CD4-positive, alpha-beta memory T cell (primary cell): ENCODE results near the gene TSC22D1. TPM values are rescaled to one million over a fixed set of nuclear protein-coding genes. Genes with fewer than 3 reads are reported as not detected.

Experiments used
- CTCF ChIA-PET: fragments of 350-600 bp; sonication (Branson Sonifier 250); formaldehyde crosslinking; loops from one replicate; lab custom pipeline; 2021; ENCODE audit warnings: inconsistent platforms; ENCODE audit not compliant: partially characterized antibody; lab: Charles Lee
- POLR2A ChIA-PET: fragments of 350-600 bp; sonication (Branson Sonifier 250); formaldehyde crosslinking; loops from one replicate; lab custom pipeline; 2021; ENCODE audit not compliant: partially characterized antibody; lab: Charles Lee
- DNase-seq, 5 donors: peaks; one replicate each; pipeline versions ENCODE4 v3.0.0 to v3.0.0-alpha.2; 2020 to 2022; ENCODE audit warnings: mixed read lengths in 1 of 5
- H3K27ac ChIP-seq: one replicate; pipeline ENCODE4 v1.7.0; 2013; ENCODE audit warnings: low read depth, low read length
- H3K27me3 ChIP-seq: 2 replicates; pipeline ENCODE4 v1.7.0; 2013; ENCODE audit warnings: mild to moderate bottlenecking, low read length, moderate library complexity; ENCODE audit not compliant: insufficient read depth
- H3K36me3 ChIP-seq: 2 replicates; pipeline ENCODE4 v1.7.0; 2013; ENCODE audit warnings: mild to moderate bottlenecking, low read length, moderate library complexity; ENCODE audit not compliant: insufficient read depth
- H3K4me1 ChIP-seq: 2 replicates; pipeline ENCODE4 v1.7.0; 2013; ENCODE audit warnings: mild to moderate bottlenecking, low read length, moderate library complexity; ENCODE audit not compliant: insufficient read depth
- H3K4me3 ChIP-seq, 2 donors: one replicate each; pipeline ENCODE4 v1.7.0; 2013; ENCODE audit warnings: low read length in 2 of 2, mild to moderate bottlenecking in 1 of 2
- H3K9me3 ChIP-seq, 2 donors: one replicate each; pipeline ENCODE4 v1.7.0; 2013; ENCODE audit warnings: low read length in 2 of 2, control low read depth in 1 of 2; ENCODE audit not compliant: control insufficient read depth in 1 of 2
- H3K27ac Mint-ChIP-seq, 7 donors: one replicate each; pipeline ENCODE4 v1.8.0; 2020 to 2021; ENCODE audit warnings: mixed read lengths in 7 of 7, mild to moderate bottlenecking in 6 of 7, inconsistent platforms in 3 of 7, moderate library complexity in 3 of 7
- H3K27me3 Mint-ChIP-seq, 2 donors: one replicate each; pipeline ENCODE4 v1.8.0; 2020 to 2021; ENCODE audit warnings: mixed read lengths in 2 of 2
- H3K36me3 Mint-ChIP-seq, 2 donors: one replicate each; pipeline ENCODE4 v1.8.0; 2020 to 2021; ENCODE audit warnings: mixed read lengths in 2 of 2, inconsistent platforms in 1 of 2, mild to moderate bottlenecking in 1 of 2
- H3K4me1 Mint-ChIP-seq, 4 donors: one replicate each; pipeline ENCODE4 v1.8.0; 2020 to 2021; ENCODE audit warnings: mixed read lengths in 4 of 4, mild to moderate bottlenecking in 1 of 4
- H3K4me3 Mint-ChIP-seq, 8 donors: one replicate each; pipeline ENCODE4 v1.8.0; 2020 to 2021; ENCODE audit warnings: mixed read lengths in 8 of 8, mild to moderate bottlenecking in 7 of 8, moderate library complexity in 6 of 8, inconsistent platforms in 3 of 8
- H3K9me3 Mint-ChIP-seq, 8 donors: one replicate each; pipeline ENCODE4 v1.8.0; 2020 to 2021; ENCODE audit warnings: mixed read lengths in 8 of 8, mild to moderate bottlenecking in 5 of 8, inconsistent platforms in 3 of 8, moderate library complexity in 1 of 8
- intact Hi-C: fragments of 100-400 bp; cut with micrococcal nuclease; formaldehyde crosslinking; loops from one replicate; pipeline ENCODE4 v1.15.1; 2023
- polyA plus RNA-seq, 2 donors: library from polyadenylated mRNA; unstranded; fragments of 300-500 nt; fragmentation: Illumina TruSeq; gene quantifications; one replicate each; pipeline ENCODE4 v1.2.3, GENCODE V29; 2021
- total RNA-seq, 2 experiments: library from RNA; stranded (reverse); gene quantifications; one replicate each; pipeline ENCODE4 v1.2.3, GENCODE V29; 2021

Gene TSC22D1
- total and polyA plus RNA-seq, 4 experiments from 2014 or later: 2.6 to 38.1 (median 22.8) TPM

GRCh38 chr13:44451126-44451525, 125.0 kb downstream of the TSC22D1 start:
- Mint-ChIP-seq H3K36me3 (peaks cover 2 to 13% of the 10 kb centered on the region in 2 donors), H3K27ac (no peak overlapping the region), H3K4me1 (peaks cover 0 to 9% (median 4%) of the 10 kb centered on the region in 4 donors), H3K4me3 (no peak overlapping the region), H3K27me3 (no peaks in the 10 kb centered on the region), H3K9me3 (no peaks in the 10 kb centered on the region)
- intact Hi-C loops: no loop called here
- DNase-seq: no peak
- H3K4me3 ChIP-seq: no peak overlapping the region
- no peaks in the 10 kb centered on the region for H3K9me3 ChIP-seq
- no peak overlapping the region for H3K27ac ChIP-seq
- H3K27me3 ChIP-seq: no peaks in the 10 kb centered on the region
- no peaks in the 10 kb centered on the region for H3K4me1 ChIP-seq
- POLR2A ChIA-PET: no interaction called here
- CTCF ChIA-PET: interaction anchor here (1.1 kb wide), 1 partner anchor 543 kb away, joined by 3 read pairs; no protein-coding TSS in a partner anchor
- no peaks in the 10 kb centered on the region for H3K36me3 ChIP-seq

- ChIA-PET POLR2A (no interaction called here), CTCF (no interaction called here)
- Mint-ChIP-seq H3K36me3 (peaks cover 0 to 6% of the 10 kb centered on the region in 2 donors), H3K9me3 (no peaks in the 10 kb centered on the region), H3K4me1 (peaks cover 0 to 8% (median 2%) of the 10 kb centered on the region in 4 donors), H3K27ac (peak overlapping the region in 2 of 7 donors; percentile 53 to 73), H3K27me3 (no peaks in the 10 kb centered on the region), H3K4me3 (no peak overlapping the region)
- Histone ChIP-seq H3K27me3 (no peaks in the 10 kb centered on the region), H3K4me1 (no peaks in the 10 kb centered on the region), H3K4me3 (no peak overlapping the region), H3K27ac (no peak overlapping the region), H3K9me3 (no peaks in the 10 kb centered on the region), H3K36me3 (no peaks in the 10 kb centered on the region)
- no peak for DNase-seq
- intact Hi-C loops: no loop called here
These were observed 125.9 kb downstream of the TSC22D1 start for GRCh38 chr13:44449999-44450821.

- Mint-ChIP-seq H3K27ac (no peak overlapping the region), H3K27me3 (no peaks in the 10 kb centered on the region), H3K9me3 (no peaks in the 10 kb centered on the region), H3K4me1 (peaks cover 0 to 10% (median 0%) of the 10 kb centered on the region in 4 donors), H3K4me3 (no peak overlapping the region), H3K36me3 (peaks cover 0 to 6% of the 10 kb centered on the region in 2 donors)
- Histone ChIP-seq H3K27me3 (no peaks in the 10 kb centered on the region), H3K4me3 (no peak overlapping the region), H3K27ac (no peak overlapping the region), H3K9me3 (no peaks in the 10 kb centered on the region), H3K4me1 (no peaks in the 10 kb centered on the region), H3K36me3 (no peaks in the 10 kb centered on the region)
- ChIA-PET POLR2A (no interaction called here), CTCF (interaction anchor here (1.0 to 1.6 kb wide), 3 partner anchors 10 to 541 kb away, joined by 3 to 5 read pairs (median 4); no protein-coding TSS in a partner anchor)
- DNase-seq: no peak
- intact Hi-C loops: no loop called here
These were observed 127.3 kb downstream of the TSC22D1 start for GRCh38 chr13:44448875-44449274.

GRCh38 chr13:44448373-44448772, 127.8 kb downstream of the TSC22D1 start:
- ChIA-PET POLR2A (no interaction called here), CTCF (interaction anchor here (1.0 to 1.6 kb wide), 3 partner anchors 10 to 540 kb away, joined by 4 to 5 read pairs (median 4); no protein-coding TSS in a partner anchor)
- no peaks in the 10 kb centered on the region for H3K9me3 Mint-ChIP-seq
- H3K27ac Mint-ChIP-seq: no peak overlapping the region
- H3K4me3 ChIP-seq: no peak overlapping the region
- H3K27me3 ChIP-seq: no peaks in the 10 kb centered on the region
- no peak for DNase-seq
- H3K27me3 Mint-ChIP-seq: no peaks in the 10 kb centered on the region
- no peaks in the 10 kb centered on the region for H3K4me1 ChIP-seq
- intact Hi-C loops: no loop called here
- no peak overlapping the region for H3K27ac ChIP-seq
- H3K36me3 ChIP-seq: no peaks in the 10 kb centered on the region
- H3K4me3 Mint-ChIP-seq: no peak overlapping the region
- H3K9me3 ChIP-seq: no peaks in the 10 kb centered on the region
- peaks cover 0 to 6% of the 10 kb centered on the region in 2 donors for H3K36me3 Mint-ChIP-seq
- H3K4me1 Mint-ChIP-seq: peaks cover 0 to 10% (median 0%) of the 10 kb centered on the region in 4 donors

- Mint-ChIP-seq H3K4me1 (peaks cover 0 to 10% (median 0%) of the 10 kb centered on the region in 4 donors), H3K9me3 (no peaks in the 10 kb centered on the region), H3K27me3 (no peaks in the 10 kb centered on the region), H3K4me3 (no peak overlapping the region), H3K27ac (no peak overlapping the region), H3K36me3 (peaks cover 0 to 6% of the 10 kb centered on the region in 2 donors)
- no peak overlapping the region for H3K4me3 ChIP-seq
- no peak overlapping the region for H3K27ac ChIP-seq
- H3K27me3 ChIP-seq: no peaks in the 10 kb centered on the region
- H3K9me3 ChIP-seq: no peaks in the 10 kb centered on the region
- ChIA-PET POLR2A (no interaction called here), CTCF (interaction anchor here (1.0 to 1.6 kb wide), 3 partner anchors 9 to 540 kb away, joined by 4 to 5 read pairs (median 4); no protein-coding TSS in a partner anchor)
- intact Hi-C loops: no loop called here
- DNase-seq: no peak
- no peaks in the 10 kb centered on the region for H3K4me1 ChIP-seq
- no peaks in the 10 kb centered on the region for H3K36me3 ChIP-seq
These were observed 128.3 kb downstream of the TSC22D1 start for GRCh38 chr13:44447783-44448321.

GRCh38 chr13:44440046-44440608, 136.0 kb downstream of the TSC22D1 start:
- intact Hi-C loops: no loop called here
- Mint-ChIP-seq H3K4me1 (peaks cover 15 to 29% (median 19%) of the 10 kb centered on the region in 4 donors), H3K27ac (no peak overlapping the region)

More at GRCh38 chr13:44440046-44440608, 136.0 kb downstream of the TSC22D1 start:
- ChIA-PET POLR2A (no interaction called here), CTCF (interaction anchor here (0.6 to 4.5 kb wide), 8 partner anchors 249 to 539 kb away, joined by 3 to 68 read pairs (median 5); no protein-coding TSS in a partner anchor)
- H3K9me3 ChIP-seq: no peaks in the 10 kb centered on the region
- H3K4me1 ChIP-seq: peaks cover 25% of the 10 kb centered on the region
- H3K4me3 Mint-ChIP-seq: no peak overlapping the region
- peaks cover 6 to 9% of the 10 kb centered on the region in 2 donors for H3K27me3 Mint-ChIP-seq
- no peak for DNase-seq
- peaks cover 0 to 4% of the 10 kb centered on the region in 2 donors for H3K36me3 Mint-ChIP-seq
- peaks cover 14% of the 10 kb centered on the region for H3K27me3 ChIP-seq
- H3K27ac ChIP-seq: no peak overlapping the region
- no peaks in the 10 kb centered on the region for H3K36me3 ChIP-seq
- H3K4me3 ChIP-seq: no peak overlapping the region
- no peaks in the 10 kb centered on the region for H3K9me3 Mint-ChIP-seq
